ENCODE measurements around the gene GPHA2.

DNA sequence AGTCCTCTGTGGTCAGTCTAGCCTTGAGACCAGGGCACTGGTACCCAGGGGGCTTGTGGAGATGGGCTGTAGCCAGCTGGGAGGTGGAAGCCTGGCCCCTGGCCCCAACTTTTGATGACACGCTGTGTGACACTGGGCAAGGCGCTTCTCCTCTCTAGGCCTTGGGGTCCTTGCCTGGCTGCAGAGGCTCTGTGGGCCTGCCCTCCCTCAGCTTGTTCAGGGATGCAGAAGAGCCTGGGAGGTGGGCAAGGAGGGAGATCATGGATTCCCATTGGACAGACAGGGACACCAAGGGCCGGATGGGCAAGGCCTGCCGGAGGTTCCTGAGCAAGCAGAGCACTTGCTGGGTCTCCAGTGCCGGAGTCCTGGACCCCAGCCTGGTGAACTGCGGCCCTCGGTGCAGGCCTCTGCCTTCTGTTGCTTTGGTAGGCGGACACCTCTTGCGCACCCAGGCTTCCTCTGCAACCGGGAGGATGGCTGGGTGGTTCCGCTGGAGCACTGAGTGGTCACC is 12.5 kb downstream of the GPHA2 start:
- TF ChIP-seq CTCF (IDR thresholded peaks at IDR 0.05; ENCODE audit: insufficient read depth, low read length, poor library complexity, severe bottlenecking): no peak
- TF ChIP-seq EZH2phosphoT487 (conservative IDR thresholded peaks at IDR 0.05; ENCODE audit: low read length): no peak

All from SU-DHL-6 (cell line).